HG03066 (cell line): ENCODE data around the gene GADL1.

Experiments used
- ATAC-seq: cut with Tn5 transposase; IDR thresholded peaks from one replicate; pipeline ENCODE4 v1.9.1; 2021; ENCODE audit warnings: low read depth; ENCODE audit not compliant: unreplicated experiment

The GADL1 gene, protein sequence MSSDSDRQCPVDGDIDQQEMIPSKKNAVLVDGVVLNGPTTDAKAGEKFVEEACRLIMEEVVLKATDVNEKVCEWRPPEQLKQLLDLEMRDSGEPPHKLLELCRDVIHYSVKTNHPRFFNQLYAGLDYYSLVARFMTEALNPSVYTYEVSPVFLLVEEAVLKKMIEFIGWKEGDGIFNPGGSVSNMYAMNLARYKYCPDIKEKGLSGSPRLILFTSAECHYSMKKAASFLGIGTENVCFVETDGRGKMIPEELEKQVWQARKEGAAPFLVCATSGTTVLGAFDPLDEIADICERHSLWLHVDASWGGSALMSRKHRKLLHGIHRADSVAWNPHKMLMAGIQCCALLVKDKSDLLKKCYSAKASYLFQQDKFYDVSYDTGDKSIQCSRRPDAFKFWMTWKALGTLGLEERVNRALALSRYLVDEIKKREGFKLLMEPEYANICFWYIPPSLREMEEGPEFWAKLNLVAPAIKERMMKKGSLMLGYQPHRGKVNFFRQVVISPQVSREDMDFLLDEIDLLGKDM

DNA sequence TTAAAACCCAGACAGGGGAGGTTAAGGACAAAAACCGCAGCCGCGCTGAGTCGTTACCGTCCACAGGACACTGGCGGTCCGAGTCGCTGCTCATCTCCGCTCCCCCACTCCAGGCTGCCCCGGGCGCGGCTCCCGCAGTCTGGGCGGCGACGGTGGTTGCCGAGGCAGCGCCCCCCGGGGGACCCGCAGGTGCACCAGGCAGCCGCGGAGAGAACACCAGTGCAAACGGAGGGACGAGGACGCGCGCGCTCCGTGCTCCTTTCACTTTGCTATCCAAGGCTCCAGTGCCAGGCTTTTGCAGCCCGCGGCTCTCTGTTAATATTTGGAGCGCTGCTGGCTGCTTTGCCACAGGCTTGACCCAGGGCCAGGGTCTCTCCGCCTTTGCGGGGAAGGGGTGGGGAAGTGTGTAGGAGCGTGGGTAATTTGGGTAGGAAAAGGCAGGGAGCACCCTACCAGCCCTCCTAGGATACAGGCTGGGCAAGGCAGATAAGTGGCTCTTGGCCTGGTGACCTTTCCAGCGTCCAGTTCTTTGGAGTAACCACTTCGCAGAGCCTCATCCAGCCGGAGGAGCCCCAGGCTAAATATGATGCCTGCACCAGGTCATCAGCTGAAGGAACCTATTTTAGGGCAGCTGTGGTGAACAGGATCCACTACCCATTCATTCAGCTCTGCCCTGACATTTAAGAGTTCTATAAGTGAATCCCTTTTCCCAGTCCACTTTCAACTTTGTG, at the start of gene GADL1:
Gene GADL1, minus strand, starts transcription at position 141 of the 731 bp plus-strand sequence. Its CDS starts 47 bp downstream, at position 94.
- no peak for ATAC-seq

GRCh38 chr3:30944124-30944523, 49.7 kb upstream of the GADL1 start:
- ATAC-seq: no peak

- ATAC-seq: no peak
These were observed 48.7 kb upstream of the GADL1 start for GRCh38 chr3:30943206-30943605.

- no peak for ATAC-seq
These were observed 46.9 kb upstream of the GADL1 start for GRCh38 chr3:30941342-30941741.

GRCh38 chr3:30940740-30941139, 46.3 kb upstream of the GADL1 start:
- ATAC-seq: no peak

DNA sequence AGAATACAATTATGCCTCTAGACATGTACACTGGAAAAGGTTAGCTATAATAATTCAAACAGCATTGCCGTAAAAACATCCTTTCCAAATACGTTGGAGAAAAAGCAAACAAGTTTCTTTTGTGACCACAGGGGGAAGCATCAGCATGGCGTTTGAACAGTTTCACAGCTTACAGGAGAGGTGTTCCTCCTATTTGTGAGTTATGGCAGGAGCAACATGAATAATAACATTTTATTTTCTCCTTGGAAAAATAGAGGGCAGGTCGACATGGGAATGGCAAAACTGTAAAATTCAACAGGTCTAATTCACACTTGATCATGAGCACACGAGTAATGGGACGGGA, 39.7 kb upstream of the GADL1 start:
- ATAC-seq: no peak

- no peak for ATAC-seq
These were observed 39.2 kb upstream of the GADL1 start for GRCh38 chr3:30933478-30934207.

- ATAC-seq: no peak
These were observed 38.1 kb upstream of the GADL1 start for GRCh38 chr3:30932513-30933098.

DNA sequence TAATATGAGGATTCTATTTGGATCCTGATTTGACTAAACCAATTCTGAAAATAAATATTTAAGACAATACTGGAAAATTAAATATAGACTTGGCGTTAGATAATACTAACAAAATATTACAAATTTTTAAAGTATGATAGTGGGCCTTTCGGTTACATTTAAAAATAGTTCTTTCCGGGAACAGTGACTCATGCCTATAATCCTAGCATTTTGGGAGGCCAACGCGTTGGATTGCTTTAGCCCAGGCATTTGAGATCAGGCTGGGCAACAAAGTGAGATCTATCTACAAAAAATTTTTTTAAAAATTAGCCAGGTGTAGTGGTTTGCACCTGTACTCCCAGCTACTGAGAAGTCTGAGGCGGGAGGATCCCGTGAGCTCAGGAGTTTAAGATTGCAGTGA, 30.3 kb upstream of the GADL1 start:
- no peak for ATAC-seq

- no peak for ATAC-seq
These were observed 25.1 kb upstream of the GADL1 start for GRCh38 chr3:30919564-30919963.

DNA sequence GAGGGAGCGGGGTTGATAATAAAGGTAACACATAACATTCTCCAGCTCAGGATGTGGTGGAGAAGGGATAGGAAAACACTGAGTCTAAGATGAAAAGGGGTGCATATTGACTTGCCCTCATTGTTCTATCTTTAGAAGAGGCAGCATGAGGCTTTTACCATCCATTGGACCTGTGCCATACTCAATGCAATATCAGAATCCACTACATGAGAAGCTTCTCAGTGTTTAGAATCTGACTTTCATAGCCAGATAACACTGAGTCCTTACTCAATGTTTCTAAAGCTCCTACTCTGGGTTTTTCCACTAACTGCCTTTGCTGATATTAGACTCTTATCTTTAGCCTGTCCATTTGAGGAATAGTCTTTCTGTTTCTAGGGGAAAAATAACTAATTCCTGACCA, 24.3 kb upstream of the GADL1 start:
- no peak for ATAC-seq

DNA sequence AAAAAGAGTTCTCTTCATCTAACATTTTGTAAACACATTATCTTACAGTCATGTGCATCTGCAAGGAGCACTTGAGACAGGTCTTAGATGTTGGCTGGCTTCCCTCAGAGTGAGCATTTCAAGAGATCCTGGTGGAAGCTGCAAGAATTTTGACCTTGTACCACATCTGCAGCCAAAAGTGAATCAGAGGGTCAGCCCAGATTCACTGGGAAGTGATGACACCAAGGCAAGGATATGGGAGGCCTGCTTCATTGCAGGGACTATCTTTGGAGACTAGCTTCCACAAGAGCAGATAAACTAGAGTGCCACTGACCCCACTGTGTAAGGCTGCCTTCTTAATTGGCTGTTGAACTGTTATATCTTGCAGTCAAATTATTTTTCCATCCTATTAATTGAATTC, 21.3 kb upstream of the GADL1 start:
- ATAC-seq: no peak

DNA sequence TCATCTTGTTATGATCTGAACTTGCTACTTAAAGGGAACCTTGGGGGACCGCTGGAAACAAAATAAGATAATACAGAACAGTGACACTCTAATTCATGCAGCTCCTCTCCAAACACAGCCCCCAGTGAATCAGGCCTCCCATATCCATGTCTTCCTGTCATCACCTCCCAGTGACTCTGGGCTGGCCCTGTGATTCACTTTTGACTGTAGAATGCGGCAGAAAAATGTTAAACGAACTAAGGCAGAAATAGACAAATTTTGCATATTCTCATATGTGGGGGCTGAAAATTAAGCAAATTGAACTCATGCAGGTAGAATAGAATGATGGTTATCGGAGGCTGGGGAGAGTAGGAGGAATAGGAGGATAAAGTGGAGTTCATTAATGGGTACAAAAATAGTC, 20.2 kb upstream of the GADL1 start:
- ATAC-seq: no peak

DNA sequence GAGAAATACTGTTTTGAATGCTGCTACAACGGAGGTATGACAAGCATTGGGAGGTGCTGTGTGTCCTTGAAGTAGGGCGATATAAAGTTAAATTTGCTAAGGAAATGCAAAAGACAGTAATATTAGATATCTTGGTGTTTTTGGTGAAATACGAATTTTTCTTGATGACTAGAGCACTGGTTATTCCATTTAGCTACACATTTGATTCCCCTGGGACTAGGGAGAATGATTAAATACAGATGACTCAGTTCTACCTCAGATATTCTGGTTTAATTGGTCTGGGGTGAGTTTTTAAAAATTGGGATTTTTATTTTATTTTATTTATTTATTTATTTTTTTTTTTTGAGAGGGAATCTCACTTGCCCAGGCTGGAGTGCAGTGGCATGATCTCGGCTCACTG, 18.7 kb upstream of the GADL1 start:
- ATAC-seq: no peak

DNA sequence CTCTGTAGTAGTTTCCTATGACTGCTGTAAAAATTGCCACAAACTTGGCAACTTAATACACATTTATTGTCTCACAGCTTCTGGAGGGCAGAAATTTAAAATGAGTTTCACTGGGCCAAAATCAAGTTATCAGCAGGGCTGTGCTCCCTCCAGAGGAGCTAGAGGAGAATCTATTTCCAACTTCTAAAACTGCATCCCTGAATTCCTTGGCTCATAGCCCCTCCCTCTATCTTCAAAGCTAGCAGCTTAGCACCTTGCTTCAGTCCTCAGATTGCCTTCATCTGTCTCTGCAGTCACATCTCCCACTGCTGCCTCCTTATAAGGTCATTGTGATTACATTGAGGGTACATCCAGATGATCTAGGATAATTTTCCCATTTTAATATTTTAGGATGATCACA, 17.8 kb upstream of the GADL1 start:
- ATAC-seq: no peak

GRCh38 chr3:30908456-30909037, 14.1 kb upstream of the GADL1 start:
- ATAC-seq: no peak

- ATAC-seq: no peak
These were observed 10.5 kb upstream of the GADL1 start for GRCh38 chr3:30904996-30905395.

- ATAC-seq: no peak
These were observed 868 bp upstream of the GADL1 start for GRCh38 chr3:30895329-30895728.

- no peak for ATAC-seq
These were observed 659 bp downstream of the GADL1 start for GRCh38 chr3:30893678-30894325.

DNA sequence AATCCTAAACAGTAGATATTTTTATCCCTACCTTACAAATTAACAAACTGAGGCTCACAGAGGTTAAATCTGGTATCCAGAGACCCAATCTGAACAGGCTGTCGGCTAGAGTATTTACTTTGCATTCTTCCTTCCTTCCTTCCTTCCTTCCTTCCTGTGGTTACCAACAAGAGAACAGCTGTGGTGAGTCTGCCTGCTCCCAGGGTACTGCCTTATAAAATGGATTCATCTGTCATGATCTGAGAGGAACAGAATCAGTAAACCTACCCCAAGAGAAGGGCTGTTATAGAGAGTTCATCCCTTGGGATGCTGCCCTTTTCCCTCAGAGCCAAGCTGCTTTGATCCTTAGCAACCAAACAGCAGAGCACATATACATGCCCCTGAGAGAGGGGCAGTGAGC, 3.6 kb downstream of the GADL1 start:
- ATAC-seq: no peak
